Measurements from ENCODE around the gene DOK3. TPM values are rescaled to one million over a fixed set of nuclear protein-coding genes. Genes with fewer than 3 reads are reported as not detected.

The DOK3 gene
- total RNA-seq, 3 donors from 2014 or later, result 1.6 to 7.2 (median 6.6) TPM

- H3K36me3 ChIP-seq, result no peaks in the 10 kb centered on the region
- no peak for TF ChIP-seq POLR2AphosphoS5 (IDR thresholded peaks at IDR 0.05)
- no peak for TF ChIP-seq POLR2A (IDR thresholded peaks at IDR 0.05)
- TF ChIP-seq CTCF (IDR thresholded peaks at IDR 0.05), result no peak
- no peaks in the 10 kb centered on the region for H3K9me3 ChIP-seq
- peak overlapping the region; percentile 78 to 88 for H3K27ac ChIP-seq
- intact Hi-C loops (cut with DNase I; ENCODE audit: low total_unique reads), result no loop called here
- no peak overlapping the region for H3K4me3 ChIP-seq
- no peak for DNase-seq (ENCODE audit: low spot score in 2 of 2)
- H3K27me3 ChIP-seq, result no peaks in the 10 kb centered on the region
- peaks cover 5 to 11% of the 10 kb centered on the region in 2 donors for H3K4me1 ChIP-seq
These were observed 31.7 kb downstream of the DOK3 start for GRCh38 chr5:177477701-177478477.

GRCh38 chr5:177476531-177477233 is 32.9 kb downstream of the DOK3 start:
- Histone ChIP-seq H3K9me3 (no peaks in the 10 kb centered on the region), H3K27me3 (no peaks in the 10 kb centered on the region), H3K4me3 (no peak overlapping the region), H3K27ac (peak overlapping the region in 1 of 2 donors; percentile 16), H3K36me3 (no peaks in the 10 kb centered on the region), H3K4me1 (peaks cover 14 to 19% of the 10 kb centered on the region in 2 donors)
- intact Hi-C loops (cut with DNase I; ENCODE audit: low total_unique reads), result no loop called here
- DNase-seq (ENCODE audit: low spot score in 2 of 2), result no peak
- TF ChIP-seq POLR2AphosphoS5 (IDR thresholded peaks at IDR 0.05) (no peak), POLR2A (IDR thresholded peaks at IDR 0.05) (no peak), CTCF (IDR thresholded peaks at IDR 0.05) (no peak)

GRCh38 chr5:177475563-177476427 is 33.8 kb downstream of the DOK3 start:
- H3K36me3 ChIP-seq, result no peaks in the 10 kb centered on the region
- no peak for DNase-seq (ENCODE audit: low spot score in 2 of 2)
- no peaks in the 10 kb centered on the region for H3K9me3 ChIP-seq
- peak overlapping the region in 1 of 2 donors; percentile 7 for H3K27ac ChIP-seq
- peaks cover 19% of the 10 kb centered on the region in 2 donors for H3K4me1 ChIP-seq
- TF ChIP-seq CTCF (IDR thresholded peaks at IDR 0.05) (no peak), POLR2AphosphoS5 (IDR thresholded peaks at IDR 0.05) (no peak), POLR2A (IDR thresholded peaks at IDR 0.05) (no peak)
- H3K4me3 ChIP-seq, result no peak overlapping the region
- no peaks in the 10 kb centered on the region for H3K27me3 ChIP-seq
- intact Hi-C loops (cut with DNase I; ENCODE audit: low total_unique reads), result no loop called here

GRCh38 chr5:177474846-177475562 is 34.6 kb downstream of the DOK3 start:
- Histone ChIP-seq H3K9me3 (no peaks in the 10 kb centered on the region), H3K4me3 (no peak overlapping the region), H3K36me3 (no peaks in the 10 kb centered on the region), H3K27ac (peak overlapping the region in 1 of 2 donors; percentile 77), H3K27me3 (no peaks in the 10 kb centered on the region), H3K4me1 (peaks cover 19% of the 10 kb centered on the region in 2 donors)
- intact Hi-C loops (cut with DNase I; ENCODE audit: low total_unique reads), result no loop called here
- TF ChIP-seq CTCF (IDR thresholded peaks at IDR 0.05) (no peak), POLR2A (IDR thresholded peaks at IDR 0.05) (no peak), POLR2AphosphoS5 (IDR thresholded peaks at IDR 0.05) (no peak)
- no peak for DNase-seq (ENCODE audit: low spot score in 2 of 2)
